ENCODE measurements around the gene AQP7. TPM values are rescaled to one million over a fixed set of nuclear protein-coding genes. Genes with fewer than 3 reads are reported as not detected.

Gene AQP7
- total RNA-seq, 1 donor from 2014 or later: not detected

- Mint-ChIP-seq H3K27me3 (no peaks in the 10 kb centered on the region), H3K4me1 (peaks cover 4% of the 10 kb centered on the region), H3K27ac (no peak overlapping the region), H3K36me3 (ENCODE audit: low read depth) (no peaks in the 10 kb centered on the region), H3K4me3 (no peak overlapping the region), H3K9me3 (no peaks in the 10 kb centered on the region)
- POLR2A ChIA-PET: no interaction called here
- intact Hi-C loops (cut with micrococcal nuclease): no loop called here
- DNase-seq (no peak), ATAC-seq (ENCODE audit: low read depth) (no peak)
- no peak for TF ChIP-seq CTCF (IDR thresholded peaks at IDR 0.05)
- CTCF ChIA-PET: interaction anchor here (0.9 to 1.0 kb wide), 2 partner anchors 12 to 66 kb away, joined by 3 read pairs; no protein-coding TSS in a partner anchor
Measured at GRCh38 chr9:33440609-33441008, 38.2 kb upstream of the AQP7 start.

GRCh38 chr9:33440204-33440603 lies 37.8 kb upstream of the AQP7 start:
- no peak for DNase-seq
- Mint-ChIP-seq H3K4me1 (peaks cover 4% of the 10 kb centered on the region), H3K27me3 (peaks cover 3% of the 10 kb centered on the region), H3K4me3 (no peak overlapping the region), H3K9me3 (no peaks in the 10 kb centered on the region), H3K36me3 (ENCODE audit: low read depth) (no peaks in the 10 kb centered on the region), H3K27ac (no peak overlapping the region)
- CTCF ChIA-PET: interaction anchor here (0.9 to 1.0 kb wide), 2 partner anchors 13 to 66 kb away, joined by 3 read pairs; no protein-coding TSS in a partner anchor
- no peak for ATAC-seq (ENCODE audit: low read depth)
- intact Hi-C loops (cut with micrococcal nuclease): no loop called here
- TF ChIP-seq CTCF (IDR thresholded peaks at IDR 0.05): no peak
- POLR2A ChIA-PET: no interaction called here

GRCh38 chr9:33439731-33440130 lies 37.4 kb upstream of the AQP7 start:
- Mint-ChIP-seq H3K27me3 (peaks cover 5% of the 10 kb centered on the region), H3K4me1 (peaks cover 4% of the 10 kb centered on the region), H3K9me3 (no peaks in the 10 kb centered on the region), H3K27ac (no peak overlapping the region), H3K4me3 (no peak overlapping the region), H3K36me3 (ENCODE audit: low read depth) (no peaks in the 10 kb centered on the region)
- ATAC-seq (ENCODE audit: low read depth) (no peak), DNase-seq (no peak)
- ChIA-PET POLR2A (no interaction called here), CTCF (no interaction called here)
- no peak for TF ChIP-seq CTCF (IDR thresholded peaks at IDR 0.05)
- intact Hi-C loops (cut with micrococcal nuclease): no loop called here

GRCh38 chr9:33438926-33439680 lies 36.7 kb upstream of the AQP7 start:
- Mint-ChIP-seq H3K27ac (no peak overlapping the region), H3K36me3 (ENCODE audit: low read depth) (no peaks in the 10 kb centered on the region), H3K4me1 (peaks cover 4% of the 10 kb centered on the region), H3K27me3 (peaks cover 5% of the 10 kb centered on the region), H3K4me3 (no peak overlapping the region), H3K9me3 (no peaks in the 10 kb centered on the region)
- no peak for DNase-seq
- TF ChIP-seq CTCF (IDR thresholded peaks at IDR 0.05): no peak
- ChIA-PET POLR2A (no interaction called here), CTCF (no interaction called here)
- no peak for ATAC-seq (ENCODE audit: low read depth)
- intact Hi-C loops (cut with micrococcal nuclease): no loop called here

GRCh38 chr9:33437898-33438297 lies 35.5 kb upstream of the AQP7 start:
- Mint-ChIP-seq H3K9me3 (no peaks in the 10 kb centered on the region), H3K4me1 (peaks cover 4% of the 10 kb centered on the region), H3K4me3 (no peak overlapping the region), H3K27ac (no peak overlapping the region), H3K36me3 (ENCODE audit: low read depth) (no peaks in the 10 kb centered on the region), H3K27me3 (peaks cover 5% of the 10 kb centered on the region)
- ATAC-seq (ENCODE audit: low read depth): no peak
- ChIA-PET POLR2A (no interaction called here), CTCF (no interaction called here)
- intact Hi-C loops (cut with micrococcal nuclease): no loop called here
- TF ChIP-seq CTCF (IDR thresholded peaks at IDR 0.05): no peak
- DNase-seq: no peak
